Skin of body (tissue), 2 donors: Measurements from ENCODE around the gene KLK15. TPM values are rescaled to one million over a fixed set of nuclear protein-coding genes. Genes with fewer than 3 reads are reported as not detected.
"Not testable (repeated sequence)": the region's sequence is repeated elsewhere in the genome, so short reads cannot be mapped to it uniquely, and the experiment has no call there.

Experiments used
- DNase-seq: peaks from one replicate; lab custom pipeline; 2025; lab: John Stamatoyannopoulos, UW
- total RNA-seq: library from RNA; depleted of rRNA; stranded (reverse); fragments of >200 nt; gene quantifications from one replicate; pipeline ENCODE4 v1.2.3, GENCODE V29; 2014

Gene KLK15
- total RNA-seq, 1 donor from 2014 or later = not detected

DNA sequence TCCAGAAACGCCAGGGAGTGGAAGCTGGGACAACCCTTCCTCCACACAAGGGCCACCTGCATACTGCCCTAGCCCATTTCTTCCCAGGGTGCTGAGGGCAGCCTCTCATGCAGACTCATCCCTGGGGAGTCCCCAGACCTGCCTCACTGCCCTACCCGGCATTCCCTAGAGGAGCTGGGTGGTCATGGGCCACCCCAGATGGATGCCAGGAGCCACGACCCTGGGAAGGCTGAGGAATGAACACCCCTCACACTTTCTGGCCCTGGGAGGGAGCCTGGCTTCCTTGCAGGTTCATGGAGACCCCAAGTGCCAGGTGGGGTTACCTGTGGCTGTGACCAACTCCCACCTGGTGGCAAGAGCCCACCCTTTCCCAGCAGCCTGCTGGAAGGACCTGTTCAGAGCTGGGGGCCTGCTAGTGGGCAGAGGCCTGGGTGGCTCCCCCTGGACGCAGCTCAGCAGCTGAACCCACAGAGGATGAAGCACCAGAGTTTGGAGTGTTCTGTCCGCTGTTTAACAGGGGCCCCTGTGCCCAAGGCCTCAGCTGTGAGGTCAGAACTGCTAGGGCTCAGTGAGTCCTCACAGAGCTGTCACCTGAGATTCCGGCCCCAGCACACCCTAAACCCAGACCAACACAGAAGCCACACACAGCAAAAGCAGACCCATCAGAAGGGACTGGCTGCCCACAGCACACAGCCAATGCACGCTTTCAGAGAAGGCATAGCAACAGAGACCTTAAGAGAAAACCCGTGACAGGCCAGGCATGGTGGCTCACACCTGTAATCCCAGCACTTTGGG lies 36.5 kb downstream of the KLK15 start:
- DNase-seq = no peak

- no peak for DNase-seq
Observed at GRCh38 chr19:50796128-50796633, 37.2 kb downstream of the KLK15 start.

DNA sequence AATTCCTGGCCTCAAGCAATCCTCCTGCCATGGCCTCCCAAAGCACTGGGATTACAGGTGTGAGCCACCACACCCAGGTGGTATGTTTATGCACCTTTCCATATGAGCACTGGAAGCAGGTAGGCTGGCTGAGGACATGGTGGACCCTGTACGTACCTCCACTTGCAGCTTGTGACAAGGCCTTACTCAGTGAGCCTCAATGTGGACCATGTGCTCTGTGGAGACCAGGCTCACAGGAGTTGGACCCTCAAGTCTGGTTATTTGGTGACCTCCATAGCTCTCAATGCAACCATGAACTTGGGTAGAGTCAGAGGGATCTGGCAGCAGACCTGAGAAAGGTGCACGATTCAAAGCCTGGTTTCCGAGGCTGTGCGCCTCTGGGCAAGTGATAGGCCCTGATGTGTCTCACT lies 37.7 kb downstream of the KLK15 start:
- DNase-seq = no peak

DNA sequence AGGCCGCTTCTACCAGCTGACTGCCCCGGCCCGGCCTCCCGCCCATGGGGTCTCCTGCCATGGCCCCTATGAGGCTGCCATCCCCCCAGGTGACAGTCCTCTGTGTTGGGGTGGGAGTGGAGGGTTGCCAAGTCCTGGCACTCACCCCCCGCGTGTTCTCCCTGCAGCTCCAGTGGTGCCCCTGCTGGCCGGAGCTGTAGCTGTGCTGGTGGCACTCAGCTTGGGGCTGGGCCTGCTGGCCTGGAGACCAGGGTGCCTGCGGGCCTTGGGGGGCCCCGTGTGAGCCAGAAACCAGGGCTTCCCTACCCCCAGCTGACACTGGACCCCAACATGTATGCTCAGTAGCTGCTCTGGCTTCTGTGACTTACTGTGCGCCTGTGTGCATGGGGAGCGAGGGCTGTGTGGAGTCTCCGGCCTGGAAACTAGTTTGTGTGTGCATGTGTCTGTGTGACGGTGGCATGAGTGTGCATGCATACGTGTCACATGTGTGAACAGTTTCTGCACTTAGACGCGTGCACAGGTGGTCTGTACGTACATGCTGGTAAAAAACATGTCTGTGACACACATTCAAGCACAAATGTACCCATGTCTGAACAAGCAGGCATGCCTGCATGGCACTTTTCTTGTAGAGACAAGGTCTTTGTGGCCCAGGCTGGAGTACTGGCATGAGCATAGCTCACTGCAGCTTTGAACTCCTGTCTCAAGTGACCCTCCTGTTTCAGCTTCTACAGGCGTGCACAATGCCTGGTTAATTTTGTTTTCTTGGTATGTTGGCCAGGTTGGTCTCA lies 38.3 kb downstream of the KLK15 start:
- no peak for DNase-seq

DNA sequence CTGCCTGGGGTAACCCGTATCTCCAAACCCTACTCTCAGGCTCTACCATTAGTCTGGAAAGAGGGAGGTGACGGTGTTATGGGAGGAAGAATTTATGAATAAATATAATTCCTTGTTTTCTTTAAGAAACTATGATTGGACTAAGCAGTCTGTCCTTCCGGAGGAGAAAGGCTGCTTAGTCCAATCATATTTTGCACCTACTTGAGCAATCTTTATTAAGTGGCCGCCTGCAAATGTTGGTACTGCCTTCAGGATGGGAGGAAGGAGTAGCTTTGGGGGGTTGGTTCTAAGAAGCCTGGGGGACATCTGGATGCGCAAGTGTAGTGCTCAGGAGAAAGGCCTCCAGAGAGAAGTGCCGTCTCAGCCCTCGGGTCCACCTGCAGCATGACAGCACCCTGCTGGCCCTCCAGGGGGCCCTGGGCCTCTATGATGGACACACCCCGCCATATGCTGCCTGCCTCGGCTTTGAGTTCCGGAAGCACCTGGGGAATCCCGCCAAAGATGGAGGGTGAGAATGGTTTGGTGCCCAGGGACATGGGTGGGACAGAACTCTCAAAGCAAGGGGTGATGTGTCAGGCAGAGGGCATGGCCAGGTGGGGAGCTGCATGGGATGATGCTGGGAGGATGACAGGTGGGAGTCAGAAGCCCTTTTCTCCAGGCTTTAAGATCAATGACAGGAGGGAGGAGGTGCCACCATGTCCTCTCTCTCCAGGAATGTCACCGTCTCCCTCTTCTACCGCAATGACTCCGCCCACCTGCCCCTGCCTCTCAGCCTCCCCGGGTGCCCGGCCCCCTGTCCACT lies 39.1 kb downstream of the KLK15 start:
- DNase-seq = no peak

- no peak for DNase-seq
Observed at GRCh38 chr19:50793558-50794065, 39.8 kb downstream of the KLK15 start.

- no peak for DNase-seq
Observed at GRCh38 chr19:50792272-50793250, 40.8 kb downstream of the KLK15 start.

DNA sequence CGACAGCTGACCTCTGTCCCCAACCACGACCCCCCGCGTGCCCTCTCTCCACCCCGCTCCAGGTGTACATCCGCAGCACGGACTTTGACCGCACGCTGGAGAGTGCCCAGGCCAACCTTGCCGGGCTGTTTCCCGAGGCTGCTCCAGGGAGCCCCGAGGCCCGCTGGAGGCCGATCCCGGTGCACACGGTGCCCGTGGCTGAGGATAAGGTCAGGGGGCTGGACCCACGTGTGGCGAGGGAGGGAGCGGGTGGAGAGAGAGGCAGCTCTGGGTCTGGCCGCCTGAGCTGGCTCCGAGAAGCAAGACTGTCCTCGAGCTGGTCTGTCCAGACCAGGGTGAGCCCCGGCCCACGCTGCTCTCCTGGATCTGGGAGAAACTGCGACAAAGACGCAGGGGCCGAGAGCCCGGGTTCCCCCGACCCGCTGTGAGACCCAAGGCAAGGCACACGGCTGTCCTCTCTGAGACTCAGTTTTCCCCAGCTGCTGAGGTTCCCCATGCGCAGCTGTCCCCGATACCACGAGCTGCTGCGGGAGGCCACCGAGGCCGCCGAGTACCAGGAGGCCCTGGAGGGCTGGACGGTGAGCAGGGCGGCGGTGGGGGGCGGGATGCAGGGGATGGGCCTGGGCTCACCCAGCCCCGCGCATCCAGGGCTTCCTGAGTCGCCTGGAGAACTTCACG lies 41.6 kb downstream of the KLK15 start:
- no peak for DNase-seq

DNA sequence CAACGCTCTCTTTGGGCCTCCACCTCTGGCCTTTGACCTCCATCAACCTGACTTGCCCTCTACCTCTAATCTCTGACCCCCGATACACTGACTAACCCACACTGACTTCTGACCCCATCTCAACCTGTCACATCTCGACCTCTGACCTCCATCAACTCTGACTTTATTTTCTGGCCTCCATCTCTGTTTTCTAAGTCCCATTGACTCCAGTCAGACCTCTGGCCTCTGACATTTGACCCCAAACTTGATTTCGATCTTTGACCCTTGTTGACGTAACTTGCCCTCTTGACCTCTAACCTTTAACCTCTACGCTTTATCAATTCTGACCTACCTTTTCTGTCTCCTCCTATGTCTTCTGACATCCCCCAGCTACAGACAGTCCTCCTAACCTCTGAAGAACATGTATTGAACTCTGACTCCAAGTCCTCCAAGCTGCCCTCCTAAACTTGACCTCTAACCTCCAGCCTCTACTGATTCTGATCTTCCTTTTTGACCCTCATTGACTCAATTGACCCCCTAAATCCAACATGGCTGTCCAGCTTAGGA lies 42.4 kb downstream of the KLK15 start:
- DNase-seq = no peak

GRCh38 chr19:50790396-50790795 lies 43.0 kb downstream of the KLK15 start, which contains the start of gene ACP4:
Gene ACP4 (plus strand): TSS chr19:50790415. CDS start chr19:50790415, 0 bp downstream.
- no peak for DNase-seq

GRCh38 chr19:50785329-50785728 lies 48.0 kb downstream of the KLK15 start:
- DNase-seq = no peak

GRCh38 chr19:50784710-50785109 lies 48.7 kb downstream of the KLK15 start:
- DNase-seq = no peak

- not testable (repeated sequence) for DNase-seq
Observed at GRCh38 chr19:50783848-50784152, 49.6 kb downstream of the KLK15 start.

DNA sequence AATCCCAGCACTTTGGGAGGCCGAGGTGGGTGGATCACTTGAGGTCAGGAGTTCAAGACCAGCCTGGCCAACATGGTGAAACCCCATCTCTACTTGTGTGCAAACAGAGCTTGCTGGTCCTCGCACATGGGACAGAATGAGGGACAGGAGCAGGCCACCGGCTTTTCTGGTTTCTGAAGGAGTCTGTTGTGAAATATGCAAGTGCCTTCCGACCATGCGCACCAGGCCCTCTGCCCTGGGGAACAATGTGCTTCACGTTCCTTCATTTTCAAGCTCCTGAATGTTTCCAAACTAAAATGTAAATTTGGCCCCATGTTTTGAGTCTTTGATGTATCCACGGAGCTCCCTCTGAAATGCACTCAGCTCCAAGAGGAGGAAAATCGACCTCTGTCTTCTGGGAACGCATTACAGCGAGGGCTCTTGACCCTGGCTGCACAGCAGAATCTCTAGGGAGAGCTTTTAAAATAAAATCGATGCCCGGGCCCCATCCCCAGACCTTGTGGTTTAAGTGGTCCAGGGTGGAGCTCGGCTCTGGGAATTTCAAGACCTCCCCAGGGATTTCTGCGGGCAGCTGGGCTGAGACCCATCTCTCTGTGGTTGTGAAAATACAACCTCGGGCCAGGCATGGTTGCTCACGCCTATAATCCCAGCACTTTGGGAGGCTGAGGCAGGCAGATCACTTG lies 52.5 kb downstream of the KLK15 start:
- no peak for DNase-seq

GRCh38 chr19:50779504-50780457 lies 53.6 kb downstream of the KLK15 start:
- DNase-seq = no peak

DNA sequence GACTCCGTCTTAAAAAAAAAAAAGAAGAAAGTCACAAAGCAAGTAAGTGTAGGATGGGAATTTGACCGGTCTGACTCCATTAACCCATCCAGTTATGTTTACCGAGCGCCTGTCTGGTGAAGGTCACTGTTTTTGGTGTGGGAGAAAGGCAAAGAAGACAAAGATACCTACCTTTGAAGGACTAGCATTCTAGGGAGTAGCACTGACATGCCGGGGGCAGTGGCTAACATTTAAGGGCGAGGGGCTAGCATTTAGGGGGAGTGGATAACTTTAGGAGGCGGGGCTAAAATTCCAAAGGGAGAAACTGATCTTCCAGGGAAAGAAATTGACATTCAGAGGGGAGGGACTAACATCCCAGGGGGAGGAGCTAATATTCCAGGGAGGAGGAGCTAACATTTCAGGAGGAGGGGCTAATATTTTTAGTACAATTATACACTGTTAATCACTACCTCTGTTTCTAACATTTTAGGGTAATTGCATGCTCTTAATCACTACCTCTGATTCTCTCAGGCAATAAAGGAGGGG lies 54.4 kb downstream of the KLK15 start:
- DNase-seq = no peak

DNA sequence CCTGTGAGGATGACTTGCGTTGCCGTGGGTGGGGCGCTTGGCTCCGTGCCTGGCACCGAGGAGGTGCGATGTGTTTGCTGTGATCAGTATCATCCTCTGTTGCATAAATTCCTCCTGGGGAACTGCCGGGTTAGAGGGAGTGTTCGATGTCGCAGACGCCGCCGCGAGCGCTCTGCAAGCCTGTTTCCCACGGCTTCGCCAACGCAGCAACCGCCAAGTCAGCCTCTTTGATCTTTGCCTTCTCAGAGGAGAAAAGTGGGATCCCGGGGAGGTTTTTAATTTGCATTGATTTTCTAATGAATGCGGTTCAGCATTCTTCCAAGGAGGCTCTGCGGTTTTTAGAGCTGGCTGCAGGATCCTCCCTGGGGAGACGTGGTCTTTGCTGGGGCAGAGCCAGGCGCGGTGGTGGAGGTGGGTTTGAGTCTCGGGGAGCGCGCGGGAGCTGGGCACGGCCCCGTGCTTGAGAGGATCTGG lies 55.5 kb downstream of the KLK15 start:
- no peak for DNase-seq
